Glutamatergic neuron (in vitro differentiated cells): Measurements from ENCODE around the gene SCIMP. TPM values are rescaled to one million over a fixed set of nuclear protein-coding genes. Genes with fewer than 3 reads are reported as not detected.

Experiments used
- DNase-seq: peaks from one replicate; pipeline ENCODE4 v3.0.0; 2022
- H3K27ac Mint-ChIP-seq: one replicate; pipeline ENCODE4 v1.8.0; 2020; ENCODE audit warnings: mild to moderate bottlenecking, mixed read lengths, inconsistent platforms; ENCODE audit not compliant: unreplicated experiment
- H3K27me3 Mint-ChIP-seq: one replicate; pipeline ENCODE4 v1.8.0; 2020; ENCODE audit warnings: mild to moderate bottlenecking, moderate library complexity, mixed read lengths, inconsistent platforms; ENCODE audit not compliant: unreplicated experiment
- H3K36me3 Mint-ChIP-seq: one replicate; pipeline ENCODE4 v1.8.0; 2020; ENCODE audit warnings: mild to moderate bottlenecking, mixed read lengths, inconsistent platforms; ENCODE audit not compliant: unreplicated experiment
- H3K4me1 Mint-ChIP-seq: one replicate; pipeline ENCODE4 v1.8.0; 2020; ENCODE audit warnings: mild to moderate bottlenecking, low read depth, mixed read lengths, inconsistent platforms; ENCODE audit not compliant: unreplicated experiment
- H3K4me3 Mint-ChIP-seq: one replicate; pipeline ENCODE4 v1.8.0; 2020; ENCODE audit warnings: mild to moderate bottlenecking, mixed read lengths, inconsistent platforms; ENCODE audit not compliant: unreplicated experiment
- H3K9me3 Mint-ChIP-seq: one replicate; pipeline ENCODE4 v1.8.0; 2020; ENCODE audit warnings: mild to moderate bottlenecking, moderate library complexity, mixed read lengths, inconsistent platforms; ENCODE audit not compliant: unreplicated experiment
- total RNA-seq: library from RNA; stranded (reverse); fragmentation: NEBNext Ultra II Directional; extraction: Animal tissue kit (Norgen Biotek cat#: 25700); gene quantifications from one replicate; pipeline ENCODE4 v1.2.1, GENCODE V29; 2021; ENCODE audit not compliant: unreplicated experiment
- TF ChIP-seq, protein P1 (sequence below): fragments of 200-600 bp; sonication (generic); IDR thresholded peaks from one replicate; pipeline ENCODE4 v1.5.0; 2021; ENCODE audit not compliant: partially characterized antibody, unreplicated experiment

The SCIMP gene
- total RNA-seq, 1 donor from 2014 or later = not detected

- H3K4me1 Mint-ChIP-seq = no peaks in the 10 kb centered on the region
Observed at GRCh38 chr17:5210091-5210490, 24.6 kb downstream of the SCIMP start.

GRCh38 chr17:5209396-5209795 lies 25.3 kb downstream of the SCIMP start:
- Mint-ChIP-seq H3K27me3 (peaks cover 4% of the 10 kb centered on the region), H3K36me3 (peaks cover 8% of the 10 kb centered on the region), H3K27ac (no peak overlapping the region), H3K9me3 (peaks cover 3% of the 10 kb centered on the region), H3K4me1 (no peaks in the 10 kb centered on the region), H3K4me3 (no peak overlapping the region)
- no peak for DNase-seq
- TF ChIP-seq, protein P1, sequence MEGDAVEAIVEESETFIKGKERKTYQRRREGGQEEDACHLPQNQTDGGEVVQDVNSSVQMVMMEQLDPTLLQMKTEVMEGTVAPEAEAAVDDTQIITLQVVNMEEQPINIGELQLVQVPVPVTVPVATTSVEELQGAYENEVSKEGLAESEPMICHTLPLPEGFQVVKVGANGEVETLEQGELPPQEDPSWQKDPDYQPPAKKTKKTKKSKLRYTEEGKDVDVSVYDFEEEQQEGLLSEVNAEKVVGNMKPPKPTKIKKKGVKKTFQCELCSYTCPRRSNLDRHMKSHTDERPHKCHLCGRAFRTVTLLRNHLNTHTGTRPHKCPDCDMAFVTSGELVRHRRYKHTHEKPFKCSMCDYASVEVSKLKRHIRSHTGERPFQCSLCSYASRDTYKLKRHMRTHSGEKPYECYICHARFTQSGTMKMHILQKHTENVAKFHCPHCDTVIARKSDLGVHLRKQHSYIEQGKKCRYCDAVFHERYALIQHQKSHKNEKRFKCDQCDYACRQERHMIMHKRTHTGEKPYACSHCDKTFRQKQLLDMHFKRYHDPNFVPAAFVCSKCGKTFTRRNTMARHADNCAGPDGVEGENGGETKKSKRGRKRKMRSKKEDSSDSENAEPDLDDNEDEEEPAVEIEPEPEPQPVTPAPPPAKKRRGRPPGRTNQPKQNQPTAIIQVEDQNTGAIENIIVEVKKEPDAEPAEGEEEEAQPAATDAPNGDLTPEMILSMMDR = no peak

More at GRCh38 chr17:5210091-5210490, 24.6 kb downstream of the SCIMP start:
- no peak for DNase-seq
- Mint-ChIP-seq H3K4me3 (no peak overlapping the region), H3K36me3 (peaks cover 8% of the 10 kb centered on the region), H3K9me3 (peaks cover 3% of the 10 kb centered on the region), H3K27me3 (peaks cover 4% of the 10 kb centered on the region), H3K27ac (no peak overlapping the region)
- TF ChIP-seq, protein P1 = no peak

- peaks cover 2% of the 10 kb centered on the region for H3K9me3 Mint-ChIP-seq
- H3K27ac Mint-ChIP-seq = no peak overlapping the region
- H3K27me3 Mint-ChIP-seq = peaks cover 4% of the 10 kb centered on the region
- H3K36me3 Mint-ChIP-seq = peaks cover 8% of the 10 kb centered on the region
- DNase-seq = no peak
- no peaks in the 10 kb centered on the region for H3K4me1 Mint-ChIP-seq
- H3K4me3 Mint-ChIP-seq = no peak overlapping the region
- TF ChIP-seq, protein P1 = no peak
Observed at GRCh38 chr17:5203908-5204294, 30.8 kb downstream of the SCIMP start.

GRCh38 chr17:5203178-5203907 lies 31.3 kb downstream of the SCIMP start:
- peaks cover 2% of the 10 kb centered on the region for H3K9me3 Mint-ChIP-seq
- TF ChIP-seq, protein P1 = no peak
- H3K27me3 Mint-ChIP-seq = peaks cover 4% of the 10 kb centered on the region
- H3K36me3 Mint-ChIP-seq = peaks cover 8% of the 10 kb centered on the region
- H3K4me1 Mint-ChIP-seq = no peaks in the 10 kb centered on the region
- H3K4me3 Mint-ChIP-seq = no peak overlapping the region
- DNase-seq = no peak
- no peak overlapping the region for H3K27ac Mint-ChIP-seq

- Mint-ChIP-seq H3K27ac (no peak overlapping the region), H3K36me3 (no peaks in the 10 kb centered on the region), H3K4me3 (no peak overlapping the region), H3K27me3 (no peaks in the 10 kb centered on the region), H3K9me3 (peaks cover 1% of the 10 kb centered on the region), H3K4me1 (no peaks in the 10 kb centered on the region)
- TF ChIP-seq, protein P1 = no peak
- DNase-seq = no peak
Observed at GRCh38 chr17:5201011-5201410, 33.6 kb downstream of the SCIMP start.
